ENCODE results near the gene NAT16. TPM values are rescaled to one million over a fixed set of nuclear protein-coding genes. Genes with fewer than 3 reads are reported as not detected.

The NAT16 gene
- total and polyA plus RNA-seq, 2 of the 13 experiments (the other 11 are each of a cell fraction or from before 2014, with no cell fraction given), result 0.04 TPM; not detected in 1

- peak; percentile 29; the same call in 1 of the 2 replicates for TF ChIP-seq MIER2 (CRISPR knock-in tag; IDR thresholded peaks at IDR 0.05)
- TF ChIP-seq HIC2 (CRISPR knock-in tag; IDR thresholded peaks at IDR 0.05; ENCODE audit: low read depth), result no peak; the same call in 1 of the 2 replicates
- peak; percentile 78 for TF ChIP-seq NCOA2 (CRISPR knock-in tag; IDR thresholded peaks at IDR 0.05)
- TF ChIP-seq PBX3 (CRISPR knock-in tag; IDR thresholded peaks at IDR 0.05; ENCODE audit: borderline replicate concordance), result no peak
- TF ChIP-seq KDM5A (IDR thresholded peaks at IDR 0.05; ENCODE audit: borderline replicate concordance, low read length), result peak; percentile 74; the same call in 1 of the 2 replicates
- peak; percentile 95 for TF ChIP-seq ETV5 (CRISPR knock-in tag; IDR thresholded peaks at IDR 0.05; ENCODE audit: borderline replicate concordance)
- TF ChIP-seq ZNF264 (CRISPR knock-in tag; IDR thresholded peaks at IDR 0.05), result no peak; the same call in 1 of the 2 replicates
- no peak for TF ChIP-seq BRD4 (CRISPR knock-in tag; IDR thresholded peaks at IDR 0.05)
- no peak; the same call in 1 of the 2 replicates for TF ChIP-seq GABPB1 (CRISPR knock-in tag; IDR thresholded peaks at IDR 0.05)
- TF ChIP-seq PHF21A (CRISPR knock-in tag; IDR thresholded peaks at IDR 0.05), result peak; percentile 89
- no peak for TF ChIP-seq ZBTB4 (CRISPR knock-in tag; IDR thresholded peaks at IDR 0.05; ENCODE audit: borderline replicate concordance)
- TF ChIP-seq SAP130 (CRISPR knock-in tag; IDR thresholded peaks at IDR 0.05; ENCODE audit: low read depth), result peak; percentile 93
- TF ChIP-seq TERF1 (CRISPR knock-in tag; IDR thresholded peaks at IDR 0.05), result no peak
- TF ChIP-seq PRMT3 (CRISPR knock-in tag; IDR thresholded peaks at IDR 0.05; ENCODE audit: borderline replicate concordance, low read depth), result no peak
- no peak for TF ChIP-seq HNRNPH1 (optimal IDR thresholded peaks at IDR 0.05; ENCODE audit: low read depth, low read length)
- TF ChIP-seq SOX5 (CRISPR knock-in tag; IDR thresholded peaks at IDR 0.05; ENCODE audit: borderline replicate concordance), result peak; percentile 82
- 0 out of 2 replicates have a peak, but pooled peaks have one; percentile 82 for TF ChIP-seq ZNF33A (CRISPR knock-in tag; IDR thresholded peaks at IDR 0.05; ENCODE audit: borderline replicate concordance)
- 0 out of 2 replicates have a peak, but pooled peaks have one; percentile 55 for TF ChIP-seq ZNF615 (CRISPR knock-in tag; IDR thresholded peaks at IDR 0.05; ENCODE audit: borderline replicate concordance)
- TF ChIP-seq KLF15 (CRISPR knock-in tag; IDR thresholded peaks at IDR 0.05; ENCODE audit: borderline replicate concordance), result no peak; the same call in 1 of the 2 replicates
- TF ChIP-seq SIN3A (IDR thresholded peaks at IDR 0.05; ENCODE audit: borderline replicate concordance, low read depth, low read length), result peak; percentile 53; the same call in 1 of the 2 replicates
Measured at GRCh38 chr7:101200862-101201599, 20.9 kb upstream of the NAT16 start, which contains the start of gene MOGAT3 (continued).
